WI38 (cell line): ENCODE measurements around the gene HTR1B.
A peak's percentile ranks its signal among the peaks of the same experiment; 100 is the strongest.

Source experiments
- H3K4me3 ChIP-seq: 2 replicates; pipeline ENCODE4 v1.5.1; 2011; ENCODE audit warnings: low read depth, mild to moderate bottlenecking, control low read depth, low read length
- TF ChIP-seq, protein P1 (sequence below): IDR thresholded peaks from 2 replicates; pipeline ENCODE4 v1.5.1; 2012; ENCODE audit warnings: low read depth, mild to moderate bottlenecking, control low read depth, low read length

Gene HTR1B, protein sequence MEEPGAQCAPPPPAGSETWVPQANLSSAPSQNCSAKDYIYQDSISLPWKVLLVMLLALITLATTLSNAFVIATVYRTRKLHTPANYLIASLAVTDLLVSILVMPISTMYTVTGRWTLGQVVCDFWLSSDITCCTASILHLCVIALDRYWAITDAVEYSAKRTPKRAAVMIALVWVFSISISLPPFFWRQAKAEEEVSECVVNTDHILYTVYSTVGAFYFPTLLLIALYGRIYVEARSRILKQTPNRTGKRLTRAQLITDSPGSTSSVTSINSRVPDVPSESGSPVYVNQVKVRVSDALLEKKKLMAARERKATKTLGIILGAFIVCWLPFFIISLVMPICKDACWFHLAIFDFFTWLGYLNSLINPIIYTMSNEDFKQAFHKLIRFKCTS

DNA sequence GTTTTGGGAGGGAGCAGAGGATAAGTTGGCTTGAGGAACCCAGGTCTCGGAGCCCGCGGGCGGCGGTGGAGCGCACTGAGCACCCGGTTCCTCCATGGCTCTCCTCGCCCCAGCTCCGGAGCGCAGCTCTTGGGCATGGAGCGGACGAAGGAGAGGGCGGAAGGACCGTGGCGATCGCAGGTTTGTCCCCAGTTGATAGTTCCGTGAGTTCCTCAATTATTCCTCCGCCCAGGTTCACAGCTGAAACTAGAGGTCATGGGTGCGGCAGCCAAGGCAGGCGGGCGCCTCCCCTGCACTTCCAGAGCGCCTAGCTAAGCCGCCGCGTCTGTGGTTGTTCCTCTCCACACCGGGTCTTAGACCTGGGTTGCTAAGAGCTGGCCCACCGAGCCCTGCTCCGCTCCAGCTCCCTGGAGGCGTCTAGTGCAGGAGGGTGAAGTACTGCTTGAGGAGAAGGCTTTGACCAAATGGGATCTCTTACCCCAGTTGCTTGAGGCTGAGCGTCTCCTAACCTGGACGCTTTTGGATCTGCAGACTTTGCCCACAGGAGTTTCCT, at the start of gene HTR1B:
Gene HTR1B, minus strand, starts transcription at position 184 of the 553 bp plus-strand sequence. Its CDS starts 88 bp downstream, at position 96.
- TF ChIP-seq, protein P1, sequence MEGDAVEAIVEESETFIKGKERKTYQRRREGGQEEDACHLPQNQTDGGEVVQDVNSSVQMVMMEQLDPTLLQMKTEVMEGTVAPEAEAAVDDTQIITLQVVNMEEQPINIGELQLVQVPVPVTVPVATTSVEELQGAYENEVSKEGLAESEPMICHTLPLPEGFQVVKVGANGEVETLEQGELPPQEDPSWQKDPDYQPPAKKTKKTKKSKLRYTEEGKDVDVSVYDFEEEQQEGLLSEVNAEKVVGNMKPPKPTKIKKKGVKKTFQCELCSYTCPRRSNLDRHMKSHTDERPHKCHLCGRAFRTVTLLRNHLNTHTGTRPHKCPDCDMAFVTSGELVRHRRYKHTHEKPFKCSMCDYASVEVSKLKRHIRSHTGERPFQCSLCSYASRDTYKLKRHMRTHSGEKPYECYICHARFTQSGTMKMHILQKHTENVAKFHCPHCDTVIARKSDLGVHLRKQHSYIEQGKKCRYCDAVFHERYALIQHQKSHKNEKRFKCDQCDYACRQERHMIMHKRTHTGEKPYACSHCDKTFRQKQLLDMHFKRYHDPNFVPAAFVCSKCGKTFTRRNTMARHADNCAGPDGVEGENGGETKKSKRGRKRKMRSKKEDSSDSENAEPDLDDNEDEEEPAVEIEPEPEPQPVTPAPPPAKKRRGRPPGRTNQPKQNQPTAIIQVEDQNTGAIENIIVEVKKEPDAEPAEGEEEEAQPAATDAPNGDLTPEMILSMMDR: no peak
- H3K4me3 ChIP-seq: peak within 1 kb of the TSS; percentile 73

DNA sequence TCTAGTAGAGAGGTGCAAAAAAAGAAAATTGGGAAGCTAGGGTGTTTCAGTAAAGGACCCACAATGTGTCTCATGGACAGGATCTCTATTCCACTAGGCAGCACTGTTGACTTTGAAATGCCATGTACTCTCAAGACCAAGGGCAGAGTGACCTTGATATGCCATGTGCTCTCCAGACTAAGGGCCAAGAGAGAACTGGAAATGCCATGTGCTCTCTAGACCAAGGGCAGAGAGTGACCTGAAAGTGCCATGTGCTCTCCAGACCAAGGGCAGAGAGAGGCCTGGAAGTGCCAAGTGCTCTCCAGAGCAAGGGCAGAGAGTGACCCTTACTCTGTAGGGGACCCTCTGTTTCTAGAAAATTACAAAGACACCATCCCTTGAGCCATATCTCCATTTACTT, 49.3 kb upstream of the HTR1B start:
- TF ChIP-seq, protein P1: no peak
- no peak overlapping the region for H3K4me3 ChIP-seq

DNA sequence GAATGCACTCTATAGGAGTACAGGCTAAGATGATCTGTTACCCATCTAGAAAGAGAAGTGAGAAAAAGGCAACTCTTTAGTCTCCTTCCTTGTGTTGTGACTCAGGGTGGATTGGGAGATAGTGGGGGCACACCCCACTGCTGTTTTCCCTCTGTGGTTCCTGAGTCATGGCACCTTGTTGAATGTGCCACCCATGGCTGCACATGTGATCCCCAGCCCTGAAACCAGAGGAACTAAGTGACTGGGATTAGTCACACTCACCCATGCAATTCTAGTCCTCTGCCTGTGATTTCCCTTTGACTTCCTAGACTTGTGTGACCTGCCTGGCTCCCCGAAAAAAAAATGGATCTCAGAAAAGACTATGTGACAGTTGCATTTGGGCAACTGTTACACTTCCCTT, 48.6 kb upstream of the HTR1B start:
- TF ChIP-seq, protein P1: no peak
- no peak overlapping the region for H3K4me3 ChIP-seq

DNA sequence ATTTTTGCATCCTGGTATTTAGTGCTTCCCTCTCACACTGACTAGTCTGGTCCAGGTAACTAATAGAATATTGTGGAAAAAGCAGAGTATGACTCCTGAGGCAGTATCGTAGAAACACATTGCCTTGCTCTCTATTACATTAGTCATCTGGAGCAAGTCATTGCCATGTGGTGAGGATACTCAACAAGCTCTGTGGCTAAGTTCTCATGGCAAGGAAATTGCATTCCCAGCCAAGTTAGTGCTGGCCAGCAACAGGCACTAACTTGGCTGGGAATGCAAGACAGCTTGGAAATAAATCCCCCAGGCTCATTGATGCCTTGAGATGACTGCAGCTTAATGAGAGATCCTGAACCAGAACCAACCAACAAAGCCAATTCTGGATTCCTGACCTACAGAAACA, 39.7 kb upstream of the HTR1B start:
- TF ChIP-seq, protein P1: no peak
- H3K4me3 ChIP-seq: no peak overlapping the region

DNA sequence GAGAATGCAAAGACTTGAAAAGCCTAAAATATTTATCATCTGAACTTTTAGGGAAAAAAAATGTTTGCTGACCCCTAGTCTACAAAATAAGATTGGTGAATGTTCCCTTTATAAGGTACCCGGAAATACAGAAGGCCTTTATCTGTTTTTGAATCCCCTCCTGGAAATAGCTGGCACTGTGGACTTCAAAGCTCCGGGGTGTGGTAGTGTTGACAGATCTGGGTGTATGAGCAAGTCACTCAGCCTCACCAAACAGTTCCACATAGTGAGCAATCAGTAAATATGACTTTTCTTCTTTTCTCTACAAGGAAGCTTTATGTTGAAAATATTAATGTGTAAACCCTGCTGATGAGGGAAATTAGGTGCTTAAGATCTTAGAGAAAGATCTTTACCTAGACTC, 29.2 kb upstream of the HTR1B start:
- no peak overlapping the region for H3K4me3 ChIP-seq
- TF ChIP-seq, protein P1: no peak

DNA sequence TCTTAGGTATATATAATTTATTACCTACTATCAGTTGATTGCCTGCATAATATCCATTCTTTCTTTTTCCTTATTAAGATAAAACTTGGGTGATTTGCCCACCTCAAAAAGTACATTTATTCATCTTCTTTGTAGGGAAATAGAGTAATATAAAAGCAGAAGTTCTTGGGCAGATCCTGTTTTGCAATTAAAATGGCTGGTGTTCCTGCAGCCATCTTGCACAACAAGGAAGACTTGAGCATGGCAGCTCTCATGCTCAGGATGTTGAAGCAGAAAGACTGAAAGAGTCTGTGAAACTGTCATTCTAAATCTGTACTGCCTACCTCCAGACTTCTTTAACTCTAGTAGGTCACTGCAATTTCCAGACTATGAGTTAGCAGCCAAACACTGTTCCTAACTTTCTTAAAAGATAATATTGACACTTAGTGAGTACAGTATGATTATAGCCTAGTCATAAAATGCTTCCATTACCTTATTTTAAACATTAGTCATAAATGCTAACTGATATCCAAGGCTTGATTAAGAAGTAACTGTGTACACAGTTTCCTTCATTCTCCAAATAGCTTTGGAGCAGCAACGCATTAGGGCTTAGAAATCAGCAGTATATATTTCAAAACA, 24.6 kb upstream of the HTR1B start:
- TF ChIP-seq, protein P1: no peak
- no peak overlapping the region for H3K4me3 ChIP-seq

DNA sequence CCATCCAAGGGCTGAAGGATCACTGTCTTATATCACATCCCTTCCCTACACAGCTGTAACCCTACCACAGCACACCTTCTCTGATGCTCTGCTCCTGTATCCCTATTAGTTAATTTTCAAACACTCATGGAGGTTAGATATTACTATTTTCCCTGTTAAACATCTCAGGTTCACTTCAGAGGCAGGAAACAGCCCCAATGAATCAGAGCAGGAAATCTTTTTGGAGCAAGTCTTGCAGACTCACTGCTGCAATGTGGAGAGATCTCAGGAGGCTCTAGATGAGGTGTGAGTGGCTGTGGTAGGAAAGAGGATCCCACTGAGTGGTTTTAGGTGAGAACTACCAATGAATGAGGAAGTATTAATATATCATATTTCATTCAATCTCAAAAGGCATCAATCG, 19.7 kb upstream of the HTR1B start:
- TF ChIP-seq, protein P1: no peak
- H3K4me3 ChIP-seq: no peak overlapping the region
